Chondrocyte (in vitro differentiated cells): Measurements from ENCODE around the gene GDPD5. TPM values are rescaled to one million over a fixed set of nuclear protein-coding genes. Genes with fewer than 3 reads are reported as not detected.

ENCODE experiments used
- DNase-seq: peaks from one replicate; pipeline ENCODE4 v3.0.0; 2021; ENCODE audit warnings: mixed read lengths, low spot score
- H3K27ac Mint-ChIP-seq: one replicate; pipeline ENCODE4 v1.8.0; 2021; ENCODE audit warnings: mild to moderate bottlenecking, moderate library complexity, mixed read lengths; ENCODE audit not compliant: unreplicated experiment
- H3K27me3 Mint-ChIP-seq: 2 replicates; pipeline ENCODE4 v1.8.0; 2021; ENCODE audit warnings: low read depth, mixed read lengths
- H3K36me3 Mint-ChIP-seq: 2 replicates; pipeline ENCODE4 v1.8.0; 2021; ENCODE audit warnings: low read depth, mixed read lengths
- H3K4me1 Mint-ChIP-seq: 2 replicates; pipeline ENCODE4 v1.8.0; 2021; ENCODE audit warnings: low read depth, mild to moderate bottlenecking, mixed read lengths
- H3K4me3 Mint-ChIP-seq: one replicate; pipeline ENCODE4 v1.8.0; 2021; ENCODE audit warnings: mild to moderate bottlenecking, moderate library complexity, mixed read lengths; ENCODE audit not compliant: unreplicated experiment
- H3K9me3 Mint-ChIP-seq: 2 replicates; pipeline ENCODE4 v1.8.0; 2021; ENCODE audit warnings: low read depth, mixed read lengths
- total RNA-seq: library from RNA; stranded (reverse); gene quantifications from 3 replicates; pipeline ENCODE4 v1.2.1, GENCODE V29; 2021
- TF ChIP-seq, protein P1 (sequence below): fragments of 200-600 bp; sonication (generic); IDR thresholded peaks from 2 replicates; pipeline ENCODE4 v1.5.0; 2021; ENCODE audit warnings: antibody characterized with exemption, mild to moderate bottlenecking, moderate library complexity

The GDPD5 gene
- total RNA-seq, 1 donor from 2014 or later: 12.6 TPM

DNA sequence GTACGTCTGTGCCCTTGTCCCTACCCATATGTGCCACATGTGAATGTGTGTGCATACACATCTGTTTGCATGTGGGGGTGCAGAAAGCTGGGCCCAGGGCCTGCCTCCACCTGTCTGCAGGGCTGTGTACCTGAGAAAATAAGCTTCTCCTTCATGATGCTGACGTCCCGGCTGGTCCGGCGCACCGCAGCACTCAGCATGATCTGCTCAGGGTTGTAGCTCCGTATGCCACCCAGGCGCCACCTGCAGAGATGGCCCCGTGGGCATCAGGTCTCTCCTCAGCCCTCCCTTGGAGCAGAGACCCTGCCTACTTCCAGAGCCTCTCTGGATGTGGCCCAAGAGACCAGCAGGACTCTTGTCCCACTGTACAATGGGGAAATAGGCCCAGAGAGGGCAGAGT, 88.9 kb downstream of the GDPD5 start:
- H3K4me1 Mint-ChIP-seq: no peaks in the 10 kb centered on the region
- TF ChIP-seq, protein P1, sequence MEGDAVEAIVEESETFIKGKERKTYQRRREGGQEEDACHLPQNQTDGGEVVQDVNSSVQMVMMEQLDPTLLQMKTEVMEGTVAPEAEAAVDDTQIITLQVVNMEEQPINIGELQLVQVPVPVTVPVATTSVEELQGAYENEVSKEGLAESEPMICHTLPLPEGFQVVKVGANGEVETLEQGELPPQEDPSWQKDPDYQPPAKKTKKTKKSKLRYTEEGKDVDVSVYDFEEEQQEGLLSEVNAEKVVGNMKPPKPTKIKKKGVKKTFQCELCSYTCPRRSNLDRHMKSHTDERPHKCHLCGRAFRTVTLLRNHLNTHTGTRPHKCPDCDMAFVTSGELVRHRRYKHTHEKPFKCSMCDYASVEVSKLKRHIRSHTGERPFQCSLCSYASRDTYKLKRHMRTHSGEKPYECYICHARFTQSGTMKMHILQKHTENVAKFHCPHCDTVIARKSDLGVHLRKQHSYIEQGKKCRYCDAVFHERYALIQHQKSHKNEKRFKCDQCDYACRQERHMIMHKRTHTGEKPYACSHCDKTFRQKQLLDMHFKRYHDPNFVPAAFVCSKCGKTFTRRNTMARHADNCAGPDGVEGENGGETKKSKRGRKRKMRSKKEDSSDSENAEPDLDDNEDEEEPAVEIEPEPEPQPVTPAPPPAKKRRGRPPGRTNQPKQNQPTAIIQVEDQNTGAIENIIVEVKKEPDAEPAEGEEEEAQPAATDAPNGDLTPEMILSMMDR: no peak
- H3K27me3 Mint-ChIP-seq: peaks cover 3% of the 10 kb centered on the region
- no peak for DNase-seq
- no peaks in the 10 kb centered on the region for H3K9me3 Mint-ChIP-seq
- H3K4me3 Mint-ChIP-seq: no peak overlapping the region
- no peak overlapping the region for H3K27ac Mint-ChIP-seq
- no peaks in the 10 kb centered on the region for H3K36me3 Mint-ChIP-seq

DNA sequence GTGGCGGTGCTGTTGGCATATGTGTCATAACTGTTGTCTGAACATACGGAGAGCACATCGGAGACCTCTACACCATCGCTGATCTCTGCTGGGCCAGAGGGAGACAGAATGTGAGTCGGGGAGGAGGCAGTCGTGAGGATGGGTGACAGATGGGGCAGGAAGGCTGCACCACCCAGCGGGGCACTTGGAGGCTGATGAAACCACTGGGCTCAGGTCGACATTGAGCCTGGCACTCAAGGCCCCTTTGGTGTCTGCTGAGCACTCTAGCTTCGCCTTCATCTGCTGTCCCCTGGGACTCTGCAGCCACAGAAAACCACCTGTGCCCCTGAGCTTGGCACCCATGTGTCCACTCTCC, 90.2 kb downstream of the GDPD5 start:
- DNase-seq: no peak
- H3K4me3 Mint-ChIP-seq: no peak overlapping the region
- peaks cover 3% of the 10 kb centered on the region for H3K27me3 Mint-ChIP-seq
- peaks cover 8% of the 10 kb centered on the region for H3K4me1 Mint-ChIP-seq
- no peaks in the 10 kb centered on the region for H3K36me3 Mint-ChIP-seq
- H3K27ac Mint-ChIP-seq: no peak overlapping the region
- no peaks in the 10 kb centered on the region for H3K9me3 Mint-ChIP-seq
- TF ChIP-seq, protein P1: no peak

DNA sequence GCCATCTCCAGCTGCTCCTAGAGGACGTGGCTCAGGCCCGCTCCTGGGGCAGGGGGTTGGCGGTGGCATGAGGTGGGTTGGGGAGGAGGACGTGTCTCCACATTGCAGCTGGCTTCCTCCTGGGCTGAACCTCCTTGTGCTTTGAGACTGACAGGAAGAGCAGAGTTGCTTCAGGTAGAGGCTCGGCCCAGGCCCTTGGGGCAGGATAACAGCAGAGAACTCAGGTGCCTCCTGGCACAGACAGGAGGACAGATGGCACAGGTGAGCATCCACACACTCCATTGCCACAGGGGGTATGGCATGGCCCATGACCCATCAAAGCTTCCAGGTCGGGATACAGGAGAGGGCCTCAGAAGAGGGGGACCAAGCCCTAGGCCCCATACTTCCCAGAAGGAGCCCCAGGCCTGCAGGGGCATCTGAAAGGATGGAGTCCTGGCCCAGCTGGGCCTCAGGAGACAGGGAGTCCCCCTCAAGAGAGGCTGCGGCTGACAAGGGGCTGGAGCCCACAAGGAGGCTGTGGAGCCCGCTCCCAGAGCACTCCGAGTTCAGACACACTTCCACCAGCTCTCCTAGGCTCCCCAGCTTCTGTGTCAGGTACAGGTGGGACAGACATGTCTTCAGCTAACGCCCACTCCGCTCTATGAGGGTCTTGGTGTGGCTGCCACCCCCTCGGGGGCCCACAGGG, 90.7 kb downstream of the GDPD5 start:
- Mint-ChIP-seq H3K9me3 (no peaks in the 10 kb centered on the region), H3K36me3 (no peaks in the 10 kb centered on the region), H3K27me3 (peaks cover 3% of the 10 kb centered on the region), H3K4me3 (no peak overlapping the region), H3K27ac (no peak overlapping the region), H3K4me1 (peaks cover 9% of the 10 kb centered on the region)
- TF ChIP-seq, protein P1: no peak
- no peak for DNase-seq

DNA sequence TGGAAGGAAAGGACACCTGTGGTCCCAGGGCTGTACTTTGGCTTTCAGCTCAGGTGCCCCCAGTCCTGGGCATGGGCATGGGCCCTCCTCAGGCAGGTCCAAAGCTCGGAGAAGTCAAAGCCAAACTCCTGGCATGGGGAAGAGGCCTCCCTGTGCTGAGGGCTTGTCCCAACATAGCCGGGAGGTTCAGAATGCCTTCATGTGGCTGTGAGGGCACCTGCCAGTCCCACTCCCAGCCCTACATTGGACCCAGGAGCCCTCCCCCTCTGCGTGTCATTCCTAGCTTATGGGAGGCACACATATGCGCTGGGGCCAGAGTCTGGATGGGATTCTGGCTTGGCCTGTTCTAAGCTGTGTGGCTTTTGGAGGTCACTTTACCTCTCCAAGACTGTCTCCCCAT, 91.7 kb downstream of the GDPD5 start:
- DNase-seq: no peak
- Mint-ChIP-seq H3K4me3 (no peak overlapping the region), H3K36me3 (peaks cover 3% of the 10 kb centered on the region), H3K9me3 (peaks cover 3% of the 10 kb centered on the region), H3K27ac (no peak overlapping the region), H3K27me3 (peaks cover 3% of the 10 kb centered on the region), H3K4me1 (peaks cover 14% of the 10 kb centered on the region)
- TF ChIP-seq, protein P1: no peak

DNA sequence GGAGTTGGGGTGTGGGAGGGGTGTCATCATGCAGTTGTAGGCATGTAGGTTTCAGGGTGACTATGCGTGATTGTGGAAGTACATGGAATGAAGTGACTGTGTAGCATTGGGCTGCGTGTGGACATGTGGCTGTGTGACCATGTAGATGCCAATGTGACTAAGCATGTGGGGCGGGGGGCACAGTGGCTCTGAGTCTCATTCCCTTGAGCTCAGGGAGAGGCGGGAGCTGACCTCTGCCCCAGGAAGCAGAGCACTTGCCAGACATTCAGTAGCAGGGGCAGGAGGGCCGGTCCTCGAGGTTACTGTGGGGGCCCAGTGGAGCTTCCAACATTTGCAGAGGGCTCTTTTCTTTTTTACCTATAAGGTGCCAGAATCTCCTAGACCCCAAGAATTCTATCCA, 92.3 kb downstream of the GDPD5 start:
- peaks cover 3% of the 10 kb centered on the region for H3K9me3 Mint-ChIP-seq
- H3K4me1 Mint-ChIP-seq: peaks cover 20% of the 10 kb centered on the region
- H3K27ac Mint-ChIP-seq: no peak overlapping the region
- TF ChIP-seq, protein P1: no peak
- peaks cover 3% of the 10 kb centered on the region for H3K27me3 Mint-ChIP-seq
- H3K36me3 Mint-ChIP-seq: peaks cover 4% of the 10 kb centered on the region
- DNase-seq: no peak
- H3K4me3 Mint-ChIP-seq: no peak overlapping the region
